HEK293 (cell line): ENCODE data around the gene RGL3.

ENCODE experiments used
- BCL11A ChIP-seq: fragments of 450-650 bp; formaldehyde crosslinking; IDR thresholded peaks from 2 replicates; pipeline ENCODE4 v1.5.1; 2016; ENCODE audit warnings: low read depth, missing biosample characterization, missing genetic modification characterization
- BCL11B ChIP-seq: fragments of 450-650 bp; formaldehyde crosslinking; IDR thresholded peaks from 2 replicates; pipeline ENCODE4 v1.5.1; 2016; ENCODE audit warnings: low read depth, missing biosample characterization, missing genetic modification characterization
- BCL6B ChIP-seq: fragments of 450-650 bp; formaldehyde crosslinking; IDR thresholded peaks from 2 replicates; pipeline ENCODE4 v1.5.1; 2017; ENCODE audit warnings: missing biosample characterization, missing genetic modification characterization
- GLIS1 ChIP-seq: fragments of 450-650 bp; formaldehyde crosslinking; IDR thresholded peaks from 2 replicates; pipeline ENCODE4 v1.5.1; 2016; ENCODE audit warnings: missing biosample characterization, missing genetic modification characterization
- PBX3 ChIP-seq: sonication (generic); formaldehyde crosslinking; IDR thresholded peaks from 2 replicates; pipeline ENCODE4 v1.8.1; 2022; ENCODE audit warnings: mild to moderate bottlenecking, moderate library complexity, missing genetic modification reagents
- PRDM10 ChIP-seq: fragments of 450-650 bp; formaldehyde crosslinking; IDR thresholded peaks from 2 replicates; pipeline ENCODE4 v1.5.1; 2016; ENCODE audit warnings: missing biosample characterization, missing genetic modification characterization
- PRDM4 ChIP-seq: fragments of 450-650 bp; formaldehyde crosslinking; IDR thresholded peaks from 2 replicates; pipeline ENCODE4 v1.5.1; 2017; ENCODE audit warnings: missing biosample characterization, missing genetic modification characterization
- RBAK ChIP-seq: fragments of 450-650 bp; formaldehyde crosslinking; IDR thresholded peaks from 2 replicates; pipeline ENCODE4 v1.5.1; 2016; ENCODE audit warnings: missing biosample characterization, missing genetic modification characterization
- TSHZ1 ChIP-seq: fragments of 450-650 bp; formaldehyde crosslinking; IDR thresholded peaks from 2 replicates; pipeline ENCODE4 v1.5.1; 2016; ENCODE audit warnings: missing biosample characterization, missing genetic modification characterization, borderline replicate concordance
- ZBTB21 ChIP-seq: fragments of 450-650 bp; formaldehyde crosslinking; IDR thresholded peaks from 2 replicates; pipeline ENCODE4 v1.5.1; 2017; ENCODE audit warnings: missing biosample characterization, missing genetic modification characterization
- ZBTB48 ChIP-seq: fragments of 450-650 bp; formaldehyde crosslinking; IDR thresholded peaks from 2 replicates; pipeline ENCODE4 v1.5.1; 2016; ENCODE audit warnings: missing biosample characterization, missing genetic modification characterization
- ZFP69B ChIP-seq: fragments of 450-650 bp; formaldehyde crosslinking; IDR thresholded peaks from 2 replicates; pipeline ENCODE4 v1.5.1; 2016; ENCODE audit warnings: missing biosample characterization, missing genetic modification characterization
- ZNF112 ChIP-seq: fragments of 450-650 bp; formaldehyde crosslinking; IDR thresholded peaks from 2 replicates; pipeline ENCODE4 v1.5.0; 2017; ENCODE audit warnings: missing biosample characterization, missing genetic modification characterization
- ZNF146 ChIP-seq: fragments of 450-650 bp; formaldehyde crosslinking; IDR thresholded peaks from 2 replicates; pipeline ENCODE4 v1.5.1; 2016; ENCODE audit warnings: missing biosample characterization, missing genetic modification characterization
- ZNF2 ChIP-seq: fragments of 450-650 bp; formaldehyde crosslinking; IDR thresholded peaks from 2 replicates; pipeline ENCODE4 v1.5.1; 2016; ENCODE audit warnings: missing biosample characterization, missing genetic modification characterization
- ZNF214 ChIP-seq: fragments of 450-650 bp; formaldehyde crosslinking; IDR thresholded peaks from 2 replicates; pipeline ENCODE4 v1.5.1; 2017; ENCODE audit warnings: missing biosample characterization, mild to moderate bottlenecking, missing genetic modification characterization, borderline replicate concordance
- ZNF221 ChIP-seq: fragments of 450-650 bp; formaldehyde crosslinking; IDR thresholded peaks from 2 replicates; pipeline ENCODE4 v1.5.1; 2017; ENCODE audit warnings: missing biosample characterization, missing genetic modification characterization, borderline replicate concordance
- ZNF239 ChIP-seq: fragments of 450-650 bp; formaldehyde crosslinking; IDR thresholded peaks from 2 replicates; pipeline ENCODE4 v1.5.1; 2016; ENCODE audit warnings: missing biosample characterization, missing genetic modification characterization
- ZNF311 ChIP-seq: fragments of 450-650 bp; formaldehyde crosslinking; IDR thresholded peaks from 2 replicates; pipeline ENCODE4 v1.5.1; 2017; ENCODE audit warnings: missing biosample characterization, missing genetic modification characterization, borderline replicate concordance
- ZNF362 ChIP-seq: fragments of 450-650 bp; formaldehyde crosslinking; IDR thresholded peaks from 2 replicates; pipeline ENCODE4 v1.5.1; 2016; ENCODE audit warnings: missing biosample characterization, missing genetic modification characterization
- ZNF473 ChIP-seq: fragments of 450-650 bp; formaldehyde crosslinking; IDR thresholded peaks from 2 replicates; pipeline ENCODE4 v1.5.1; 2017; ENCODE audit warnings: missing biosample characterization, missing genetic modification characterization
- ZNF530 ChIP-seq: fragments of 450-650 bp; formaldehyde crosslinking; IDR thresholded peaks from 2 replicates; pipeline ENCODE4 v1.5.1; 2016; ENCODE audit warnings: low read depth, missing biosample characterization, missing genetic modification characterization
- ZNF580 ChIP-seq: fragments of 450-650 bp; formaldehyde crosslinking; IDR thresholded peaks from 2 replicates; pipeline ENCODE4 v1.5.1; 2016; ENCODE audit warnings: missing biosample characterization, missing genetic modification characterization
- ZNF664 ChIP-seq: fragments of 450-650 bp; formaldehyde crosslinking; IDR thresholded peaks from 2 replicates; pipeline ENCODE4 v1.5.1; 2016; ENCODE audit warnings: missing biosample characterization, missing genetic modification characterization
- ZNF76 ChIP-seq: fragments of 450-650 bp; formaldehyde crosslinking; IDR thresholded peaks from 2 replicates; pipeline ENCODE4; 2016; ENCODE audit warnings: low read depth, missing biosample characterization, missing genetic modification characterization, borderline replicate concordance
- ZXDB ChIP-seq: fragments of 450-650 bp; formaldehyde crosslinking; IDR thresholded peaks from 2 replicates; pipeline ENCODE4 v1.5.1; 2016; ENCODE audit warnings: missing biosample characterization, missing genetic modification characterization

The RGL3 gene

GRCh38 chr19:11374433-11375142, 44.5 kb downstream of the RGL3 start, which contains the start of gene SWSAP1 (continued):
- 0 out of 2 replicates have a peak, but pooled peaks have one; percentile 0 for TF ChIP-seq PRDM10 (tag by site-specific recombination)
- TF ChIP-seq BCL11A (tag by site-specific recombination) = no peak
- TF ChIP-seq ZNF112 (tag by site-specific recombination) = no peak
- TF ChIP-seq ZXDB (tag by site-specific recombination) = peak; percentile 99
- TF ChIP-seq ZBTB48 (tag by site-specific recombination) = no peak
- TF ChIP-seq ZNF530 (tag by site-specific recombination) = no peak
- TF ChIP-seq RBAK (tag by site-specific recombination) = no peak
- peak; percentile 76; the same call in 1 of the 2 replicates for TF ChIP-seq ZNF580
- TF ChIP-seq ZBTB21 (tag by site-specific recombination) = 0 out of 2 replicates have a peak, but pooled peaks have one; percentile 7
- no peak for TF ChIP-seq ZNF214
- no peak for TF ChIP-seq ZNF311 (tag by site-specific recombination)
- TF ChIP-seq ZFP69B (tag by site-specific recombination) = no peak; the same call in 1 of the 2 replicates
- peak; percentile 92; the same call in 1 of the 2 replicates for TF ChIP-seq ZNF2
- TF ChIP-seq ZNF221 (tag by site-specific recombination) = no peak
- no peak for TF ChIP-seq ZNF239 (tag by site-specific recombination)
- TF ChIP-seq BCL6B (tag by site-specific recombination) = no peak
- no peak for TF ChIP-seq ZNF664 (tag by site-specific recombination)
- no peak for TF ChIP-seq ZNF146 (tag by site-specific recombination)
- TF ChIP-seq GLIS1 = peak; percentile 25; the same call in 1 of the 2 replicates
- no peak for TF ChIP-seq BCL11B
- TF ChIP-seq TSHZ1 (tag by site-specific recombination) = no peak
- TF ChIP-seq ZNF76 (tag by site-specific recombination) = peak; percentile 61; the same call in 1 of the 2 replicates
- TF ChIP-seq PRDM4 (tag by site-specific recombination) = 0 out of 2 replicates have a peak, but pooled peaks have one; percentile 33
- TF ChIP-seq ZNF362 (tag by site-specific recombination) = no peak
- no peak for TF ChIP-seq ZNF473
- TF ChIP-seq PBX3 (CRISPR knock-in tag) = no peak
